A673 (cell line): ENCODE measurements around the gene ANKLE2.

ENCODE experiments used
- EZH2 ChIP-seq: fragments of 200-600 bp; sonication (generic); IDR thresholded peaks from 2 replicates; pipeline ENCODE4 v1.6.1; 2017; ENCODE audit warnings: borderline replicate concordance, low read depth, mild to moderate bottlenecking, mixed read lengths, antibody characterized with exemption, low read length; ENCODE audit not compliant: poor library complexity, severe bottlenecking
- TF ChIP-seq, protein P1 (sequence below): fragments of 300-800, 200-600 bp; sonication (generic); conservative IDR thresholded peaks from 2 replicates; pipeline ENCODE4 v1.5.1; 2017; ENCODE audit warnings: low read depth, mild to moderate bottlenecking, antibody characterized with exemption, low read length, moderate library complexity, mixed read lengths

DNA sequence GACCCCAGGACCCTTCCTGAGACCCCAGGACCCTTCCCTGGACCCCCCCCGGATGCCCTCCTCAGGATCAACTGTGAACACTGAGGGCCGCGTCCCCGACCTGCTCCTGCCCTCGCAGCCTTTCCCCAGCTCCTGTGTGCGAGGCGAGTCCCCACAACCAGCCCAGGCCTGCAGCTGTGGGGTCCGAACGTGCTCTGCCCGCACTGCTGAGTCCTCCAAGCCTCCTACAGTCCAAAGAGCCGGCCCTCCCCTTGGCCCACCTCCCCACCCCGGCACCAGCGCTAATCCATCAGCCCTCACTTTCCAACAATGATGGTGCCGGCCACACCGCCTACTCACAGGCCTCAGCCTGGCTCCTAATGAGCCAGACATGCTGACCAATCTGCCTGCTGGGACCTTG lies 26.2 kb upstream of the ANKLE2 start:
- TF ChIP-seq, protein P1, sequence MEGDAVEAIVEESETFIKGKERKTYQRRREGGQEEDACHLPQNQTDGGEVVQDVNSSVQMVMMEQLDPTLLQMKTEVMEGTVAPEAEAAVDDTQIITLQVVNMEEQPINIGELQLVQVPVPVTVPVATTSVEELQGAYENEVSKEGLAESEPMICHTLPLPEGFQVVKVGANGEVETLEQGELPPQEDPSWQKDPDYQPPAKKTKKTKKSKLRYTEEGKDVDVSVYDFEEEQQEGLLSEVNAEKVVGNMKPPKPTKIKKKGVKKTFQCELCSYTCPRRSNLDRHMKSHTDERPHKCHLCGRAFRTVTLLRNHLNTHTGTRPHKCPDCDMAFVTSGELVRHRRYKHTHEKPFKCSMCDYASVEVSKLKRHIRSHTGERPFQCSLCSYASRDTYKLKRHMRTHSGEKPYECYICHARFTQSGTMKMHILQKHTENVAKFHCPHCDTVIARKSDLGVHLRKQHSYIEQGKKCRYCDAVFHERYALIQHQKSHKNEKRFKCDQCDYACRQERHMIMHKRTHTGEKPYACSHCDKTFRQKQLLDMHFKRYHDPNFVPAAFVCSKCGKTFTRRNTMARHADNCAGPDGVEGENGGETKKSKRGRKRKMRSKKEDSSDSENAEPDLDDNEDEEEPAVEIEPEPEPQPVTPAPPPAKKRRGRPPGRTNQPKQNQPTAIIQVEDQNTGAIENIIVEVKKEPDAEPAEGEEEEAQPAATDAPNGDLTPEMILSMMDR, result no peak
- no peak for TF ChIP-seq EZH2
